HL-60 (cell line): ENCODE data around the gene MYH9.
"Not testable (repeated sequence)": the region's sequence is repeated elsewhere in the genome, so short reads cannot be mapped to it uniquely, and the experiment has no call there.

Experiments
- DNase-seq, 2 experiments: peaks; one replicate each; pipeline ENCODE4 v3.0.0-alpha.2; 2010 to 2020; ENCODE audit warnings: low read depth in 1 of 2, low spot score in 1 of 2
- H3K27ac ChIP-seq: fragments of 250-450 bp; sonication (Bioruptor Pico); replicated peaks from 2 replicates; pipeline ENCODE4 v1.5.1; 2020; ENCODE audit warnings: mild to moderate bottlenecking, moderate library complexity
- H3K27me3 ChIP-seq: fragments of 250-450 bp; sonication (Bioruptor Pico); 2 replicates; pipeline ENCODE4 v1.5.1; 2021; ENCODE audit warnings: mild to moderate bottlenecking, moderate library complexity; ENCODE audit not compliant: insufficient read depth, poor library complexity, severe bottlenecking
- H3K4me3 ChIP-seq: replicated peaks from 2 replicates; pipeline ENCODE4 v1.5.1; 2011; ENCODE audit warnings: mild to moderate bottlenecking, control low read depth, low read length; ENCODE audit not compliant: insufficient read depth
- CTCF ChIP-seq: IDR thresholded peaks from one replicate; pipeline ENCODE4 v1.5.1; 2011; ENCODE audit warnings: low read length, control low read depth, inconsistent platforms; ENCODE audit not compliant: insufficient read depth
- GABPA ChIP-seq: IDR thresholded peaks from 2 replicates; pipeline ENCODE4 v1.6.1; 2012; ENCODE audit warnings: low read depth
- POLR2AphosphoS5 ChIP-seq: IDR thresholded peaks from 2 replicates; pipeline ENCODE4 v1.6.1; 2012; ENCODE audit warnings: low read depth
- REST ChIP-seq: IDR thresholded peaks from 2 replicates; pipeline ENCODE4 v1.6.1; 2012; ENCODE audit warnings: low read depth; ENCODE audit not compliant: insufficient replicate concordance
- SPI1 ChIP-seq: IDR thresholded peaks from 2 replicates; pipeline ENCODE4 v1.6.1; 2012; ENCODE audit warnings: low read depth, mild to moderate bottlenecking, borderline replicate concordance

The MYH9 gene

GRCh38 chr22:36280379-36280778, 107.4 kb downstream of the MYH9 start:
- H3K27me3 ChIP-seq = no peaks in the 10 kb centered on the region
- H3K27ac ChIP-seq = no peak overlapping the region
- TF ChIP-seq POLR2AphosphoS5 (no peak), REST (no peak), CTCF (no peak), GABPA (no peak), SPI1 (no peak)
- DNase-seq = no peak
- no peak overlapping the region for H3K4me3 ChIP-seq

- no peaks in the 10 kb centered on the region for H3K27me3 ChIP-seq
- TF ChIP-seq REST (no peak), GABPA (no peak), CTCF (no peak), SPI1 (no peak), POLR2AphosphoS5 (no peak; the same call in 1 of the 2 replicates)
- no peak overlapping the region for H3K4me3 ChIP-seq
- peak in 1 of 2 experiments; percentile 57 for DNase-seq
- peak overlapping the region; percentile 48; the same call in 1 of the 2 replicates for H3K27ac ChIP-seq
These were observed 108.5 kb downstream of the MYH9 start for GRCh38 chr22:36279219-36279666.

- TF ChIP-seq POLR2AphosphoS5 (no peak), CTCF (peak; percentile 82)
- Histone ChIP-seq H3K27me3 (no peaks in the 10 kb centered on the region), H3K27ac (no peak overlapping the region)
These were observed 110.1 kb downstream of the MYH9 start for GRCh38 chr22:36277482-36278291.

GRCh38 chr22:36274531-36274930, 113.2 kb downstream of the MYH9 start:
- no peaks in the 10 kb centered on the region for H3K27me3 ChIP-seq
- no peak overlapping the region for H3K27ac ChIP-seq
- no peak overlapping the region for H3K4me3 ChIP-seq
- DNase-seq = no peak
- no peak for TF ChIP-seq GABPA
- no peak for TF ChIP-seq CTCF
- no peak for TF ChIP-seq REST
- no peak for TF ChIP-seq POLR2AphosphoS5
- TF ChIP-seq SPI1 = no peak

More at GRCh38 chr22:36277482-36278291, 110.1 kb downstream of the MYH9 start:
- no peak overlapping the region for H3K4me3 ChIP-seq
- DNase-seq = peak in 1 of 2 experiments; percentile 58

GRCh38 chr22:36271951-36272350, 115.8 kb downstream of the MYH9 start:
- not testable (repeated sequence) for H3K27ac ChIP-seq, DNase-seq, H3K27me3 ChIP-seq, H3K4me3 ChIP-seq
